ENCODE measurements around the gene RIN3.

DNA sequence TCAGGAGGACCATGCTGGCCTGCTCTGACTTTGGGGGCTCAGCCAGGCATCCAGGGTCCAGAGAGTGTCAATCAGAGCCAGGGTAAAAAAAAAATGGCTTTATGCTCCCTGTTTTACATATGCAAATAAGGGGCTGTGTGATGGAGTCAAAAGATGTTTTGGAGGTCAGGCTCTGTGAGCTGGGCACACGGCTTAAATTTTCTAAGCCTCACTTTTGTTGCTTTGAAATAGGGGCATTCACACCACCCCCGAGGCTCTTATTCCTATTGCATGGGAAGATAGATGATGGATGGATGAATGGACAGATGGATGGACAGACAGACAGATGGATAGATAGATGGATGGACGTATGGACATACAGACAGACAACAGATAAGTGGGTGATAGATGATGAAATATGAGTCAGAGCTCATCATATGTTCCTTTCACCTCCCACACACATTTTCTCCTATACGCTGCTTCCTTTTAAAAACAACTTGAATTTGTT, 42.7 kb downstream of the RIN3 start:
- TF ChIP-seq, protein P1, sequence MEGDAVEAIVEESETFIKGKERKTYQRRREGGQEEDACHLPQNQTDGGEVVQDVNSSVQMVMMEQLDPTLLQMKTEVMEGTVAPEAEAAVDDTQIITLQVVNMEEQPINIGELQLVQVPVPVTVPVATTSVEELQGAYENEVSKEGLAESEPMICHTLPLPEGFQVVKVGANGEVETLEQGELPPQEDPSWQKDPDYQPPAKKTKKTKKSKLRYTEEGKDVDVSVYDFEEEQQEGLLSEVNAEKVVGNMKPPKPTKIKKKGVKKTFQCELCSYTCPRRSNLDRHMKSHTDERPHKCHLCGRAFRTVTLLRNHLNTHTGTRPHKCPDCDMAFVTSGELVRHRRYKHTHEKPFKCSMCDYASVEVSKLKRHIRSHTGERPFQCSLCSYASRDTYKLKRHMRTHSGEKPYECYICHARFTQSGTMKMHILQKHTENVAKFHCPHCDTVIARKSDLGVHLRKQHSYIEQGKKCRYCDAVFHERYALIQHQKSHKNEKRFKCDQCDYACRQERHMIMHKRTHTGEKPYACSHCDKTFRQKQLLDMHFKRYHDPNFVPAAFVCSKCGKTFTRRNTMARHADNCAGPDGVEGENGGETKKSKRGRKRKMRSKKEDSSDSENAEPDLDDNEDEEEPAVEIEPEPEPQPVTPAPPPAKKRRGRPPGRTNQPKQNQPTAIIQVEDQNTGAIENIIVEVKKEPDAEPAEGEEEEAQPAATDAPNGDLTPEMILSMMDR (conservative IDR thresholded peaks at IDR 0.05 in 1 of 2, IDR thresholded peaks at IDR 0.05 in 1 of 2; ENCODE audit: extremely low read depth in 1 of 2, insufficient read depth in 1 of 2, low read depth in 1 of 2, low read length in 2 of 2) = no peak
- TF ChIP-seq EZH2 (IDR thresholded peaks at IDR 0.05; ENCODE audit: borderline replicate concordance, low read length) = no peak
